GM21360 (cell line): ENCODE data around the gene TMEM198.

Source experiments
- ATAC-seq: cut with Tn5 transposase; IDR thresholded peaks from one replicate; pipeline ENCODE4 v1.9.1; 2021; ENCODE audit warnings: mild to moderate bottlenecking, moderate library complexity; ENCODE audit not compliant: unreplicated experiment

The TMEM198 gene

DNA sequence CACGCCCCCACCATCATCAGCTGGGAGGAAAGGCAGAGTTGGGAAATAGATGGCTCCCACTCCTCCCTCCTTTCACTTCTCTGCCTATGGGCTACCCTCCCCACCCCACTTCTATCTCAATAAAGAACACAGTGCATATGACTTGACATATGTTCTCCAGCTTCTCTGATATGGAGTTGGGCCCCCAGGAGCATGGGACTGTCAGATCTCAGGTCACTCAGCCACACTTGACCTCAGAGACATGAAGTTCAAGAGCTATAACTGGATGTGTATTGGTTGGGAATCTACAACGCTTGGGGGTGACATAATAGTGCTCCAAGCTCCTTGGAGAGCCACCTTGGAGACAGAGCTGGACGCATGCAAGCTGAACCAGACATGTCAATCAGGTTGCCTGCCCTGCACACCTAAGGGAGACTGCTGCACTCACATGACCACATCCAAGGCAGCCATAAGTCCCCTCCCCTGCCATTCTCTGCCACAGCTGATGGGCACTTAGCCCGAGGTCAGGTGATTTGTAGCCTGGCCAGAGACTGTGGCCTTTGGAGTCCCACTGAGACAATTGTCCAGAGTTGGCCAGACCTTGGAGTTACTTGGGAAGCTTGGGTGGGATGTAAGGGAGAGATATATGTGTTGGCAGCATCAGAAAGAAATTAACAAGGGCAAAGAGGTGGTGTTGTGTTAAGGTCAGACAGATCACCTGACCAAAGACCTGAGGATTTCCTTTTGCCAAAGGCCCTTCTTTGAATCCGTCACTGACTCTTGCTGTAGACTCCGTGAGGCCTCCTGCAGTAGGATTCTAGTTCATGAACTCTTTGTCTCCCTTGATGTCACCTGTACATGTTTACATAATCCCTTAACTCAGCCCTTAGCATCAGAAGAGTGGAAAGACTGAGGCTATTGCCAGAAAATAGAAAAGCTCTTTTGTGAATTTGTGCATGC, 32.0 kb downstream of the TMEM198 start:
- ATAC-seq: no peak

DNA sequence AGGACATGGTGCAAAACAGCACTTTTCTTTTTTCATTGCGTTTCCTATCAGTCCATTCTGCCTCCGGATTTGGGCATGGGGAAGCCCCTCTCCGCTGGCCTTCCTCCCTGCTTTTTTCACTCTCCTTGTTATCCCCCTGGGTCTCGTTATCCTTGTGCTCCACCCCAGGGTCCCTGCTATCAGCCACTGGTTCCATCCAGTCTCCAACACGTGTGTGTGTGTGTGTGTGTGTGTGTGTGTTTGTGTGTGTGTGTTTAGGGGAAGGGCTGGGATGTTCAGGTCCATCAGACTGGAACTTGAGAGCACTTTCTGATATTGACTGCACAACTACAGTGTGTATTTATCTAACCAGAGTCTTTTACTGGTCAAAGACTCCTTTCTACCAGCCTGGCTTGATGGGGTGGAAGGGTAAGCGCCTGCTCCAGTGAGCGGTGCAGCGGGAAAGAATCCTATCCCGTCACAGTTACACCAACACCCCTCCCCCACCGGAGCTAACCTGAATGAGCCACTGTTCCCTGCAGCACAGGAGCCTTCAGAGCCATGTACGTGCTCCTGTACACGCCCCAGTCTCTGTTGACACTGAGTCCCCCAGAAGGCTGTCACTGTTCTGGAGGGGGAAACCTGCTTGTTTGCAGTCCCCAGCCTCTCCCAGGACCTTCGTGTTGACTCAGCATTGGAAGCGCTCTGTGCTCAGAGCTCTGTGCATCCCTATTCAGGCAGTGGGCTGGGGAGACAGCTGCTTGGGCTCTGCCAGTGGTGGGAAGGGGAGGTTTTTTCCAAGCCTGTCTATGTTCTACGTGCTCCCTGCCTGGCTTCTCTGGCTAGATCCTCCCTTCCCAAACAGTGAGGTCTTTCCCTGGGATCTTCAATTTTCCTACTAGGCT, 32.9 kb downstream of the TMEM198 start:
- no peak for ATAC-seq

GRCh38 chr2:219578811-219579613, 35.2 kb downstream of the TMEM198 start:
- ATAC-seq: no peak

- ATAC-seq: no peak
Measured at GRCh38 chr2:219581346-219581745, 37.5 kb downstream of the TMEM198 start.

- ATAC-seq: no peak
Measured at GRCh38 chr2:219591091-219591490, 47.3 kb downstream of the TMEM198 start.

GRCh38 chr2:219592736-219593135, 48.9 kb downstream of the TMEM198 start:
- no peak for ATAC-seq

DNA sequence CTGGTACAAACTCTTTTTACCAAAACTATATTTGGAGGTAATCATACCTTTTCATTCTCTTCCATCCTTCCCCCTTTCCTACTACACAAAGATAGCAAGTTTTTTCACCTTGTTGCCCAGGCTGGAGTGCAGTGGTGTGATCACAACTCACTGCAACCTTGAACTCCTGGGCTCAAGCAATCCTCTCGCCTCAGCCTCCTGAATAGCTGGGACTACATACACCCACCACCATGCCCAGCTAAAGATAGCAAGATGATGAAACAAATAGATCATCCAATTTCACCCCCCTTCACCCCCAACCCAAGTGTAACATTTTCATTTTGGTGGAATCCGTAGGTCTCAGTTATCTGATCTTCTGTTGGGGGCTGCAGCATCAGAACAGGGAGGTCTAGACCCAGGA, 49.3 kb downstream of the TMEM198 start:
- no peak for ATAC-seq

DNA sequence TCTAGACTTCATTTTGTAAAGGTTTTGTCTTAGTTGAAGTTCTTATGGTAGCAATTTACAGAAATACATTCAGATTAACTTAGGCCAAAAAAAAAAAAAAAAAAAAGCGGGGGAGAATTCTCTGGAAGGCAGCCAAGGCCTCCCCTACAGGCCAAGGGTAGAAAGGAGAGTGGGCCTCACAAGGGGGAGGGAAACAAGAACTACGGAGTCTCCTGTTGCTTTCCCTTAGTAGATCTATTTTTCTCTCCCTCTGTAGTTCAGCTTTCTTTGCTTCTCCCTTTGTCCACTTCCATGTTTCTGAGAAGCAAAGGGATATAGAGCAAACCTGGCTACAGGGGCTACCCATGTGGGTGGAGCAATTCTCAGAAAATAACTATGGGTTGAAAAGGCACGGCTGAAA, 51.4 kb downstream of the TMEM198 start:
- ATAC-seq: no peak

GRCh38 chr2:219596954-219597551, 53.2 kb downstream of the TMEM198 start:
- ATAC-seq: no peak

- peak; percentile 93 for ATAC-seq
Measured at GRCh38 chr2:219597552-219598307, 53.9 kb downstream of the TMEM198 start, which contains the start of gene STK11IP. TSS of gene STK11IP (plus strand) at chr2:219597857. CDS start at chr2:219598120, 263 bp downstream.

- ATAC-seq: no peak
Measured at GRCh38 chr2:219598308-219599078, 54.7 kb downstream of the TMEM198 start.
